MM.1S (cell line): Measurements from ENCODE around the gene NKRF.

ENCODE experiments used
- DNase-seq: peaks from one replicate; pipeline ENCODE4 v3.0.0-alpha.2; 2015
- H2AFZ ChIP-seq: fragments of 300-600 bp; sonication (generic); 2 replicates; pipeline ENCODE4 v1.6.0; 2016; ENCODE audit warnings: antibody characterized with exemption, low read length
- H3F3A ChIP-seq: fragments of 300-600 bp; sonication (generic); 2 replicates; pipeline ENCODE4 v1.6.1; 2016; ENCODE audit warnings: mild to moderate bottlenecking, antibody characterized with exemption, low read length, moderate library complexity, mixed read lengths; ENCODE audit not compliant: insufficient read depth
- H3K27ac ChIP-seq: fragments of 300-600 bp; sonication (generic); 2 replicates; pipeline ENCODE4 v1.5.1; 2016; ENCODE audit warnings: mild to moderate bottlenecking, low read length
- H3K27me3 ChIP-seq: fragments of 300-600 bp; sonication (generic); replicated peaks from 2 replicates; pipeline ENCODE4 v1.6.0; 2016; ENCODE audit warnings: low read length; ENCODE audit not compliant: insufficient read depth
- H3K36me3 ChIP-seq: fragments of 300-600 bp; sonication (generic); replicated peaks from 2 replicates; pipeline ENCODE4 v1.6.1; 2016; ENCODE audit warnings: mild to moderate bottlenecking, low read length, mixed read lengths; ENCODE audit not compliant: insufficient read depth
- H3K4me1 ChIP-seq: fragments of 300-600 bp; sonication (generic); 2 replicates; pipeline ENCODE4 v1.6.1; 2016; ENCODE audit warnings: low read length, mixed read lengths
- H3K4me2 ChIP-seq: fragments of 300-600 bp; sonication (generic); 2 replicates; pipeline ENCODE4 v1.6.0; 2016; ENCODE audit warnings: low read depth, low read length
- H3K4me3 ChIP-seq: fragments of 300-600 bp; sonication (generic); 2 replicates; pipeline ENCODE4 v1.5.1; 2016; ENCODE audit warnings: low read length, mixed read lengths
- H3K79me2 ChIP-seq: fragments of 300-600 bp; sonication (generic); 2 replicates; pipeline ENCODE4 v1.6.1; 2016; ENCODE audit warnings: mixed run types, low read length, mixed read lengths
- H3K9ac ChIP-seq: fragments of 300-600 bp; sonication (generic); 2 replicates; pipeline ENCODE4 v1.6.1; 2016; ENCODE audit warnings: low read length, mixed read lengths
- H3K9me2 ChIP-seq: fragments of 300-600 bp; sonication (generic); replicated peaks from 2 replicates; pipeline ENCODE4 v1.6.1; 2016; ENCODE audit warnings: mild to moderate bottlenecking, low read length, mixed read lengths; ENCODE audit not compliant: insufficient read depth
- H3K9me3 ChIP-seq: fragments of 300-600 bp; sonication (generic); replicated peaks from 2 replicates; pipeline ENCODE4 v1.6.1; 2016; ENCODE audit warnings: mild to moderate bottlenecking, low read length, mixed read lengths; ENCODE audit not compliant: insufficient read depth
- H4K20me1 ChIP-seq: fragments of 300-600 bp; sonication (generic); 2 replicates; pipeline ENCODE4 v1.6.1; 2016; ENCODE audit warnings: mild to moderate bottlenecking, low read length, moderate library complexity, mixed read lengths; ENCODE audit not compliant: insufficient read depth
- EZH2 ChIP-seq: fragments of 300-600 bp; sonication (generic); optimal IDR thresholded peaks from 2 replicates; pipeline ENCODE3; 2017; ENCODE audit warnings: low read depth, mild to moderate bottlenecking, antibody characterized with exemption, low read length, mixed read lengths
- EZH2phosphoT487 ChIP-seq: fragments of 300-600 bp; sonication (generic); IDR thresholded peaks from 2 replicates; pipeline ENCODE4 v1.6.1; 2018; ENCODE audit warnings: antibody characterized with exemption, low read length
- TF ChIP-seq, protein P1 (sequence below): fragments of 300-600 bp; sonication (generic); IDR thresholded peaks from 2 replicates; pipeline ENCODE4 v1.5.1; 2016; ENCODE audit warnings: antibody characterized with exemption, low read length, mixed read lengths

NKRF gene

DNA sequence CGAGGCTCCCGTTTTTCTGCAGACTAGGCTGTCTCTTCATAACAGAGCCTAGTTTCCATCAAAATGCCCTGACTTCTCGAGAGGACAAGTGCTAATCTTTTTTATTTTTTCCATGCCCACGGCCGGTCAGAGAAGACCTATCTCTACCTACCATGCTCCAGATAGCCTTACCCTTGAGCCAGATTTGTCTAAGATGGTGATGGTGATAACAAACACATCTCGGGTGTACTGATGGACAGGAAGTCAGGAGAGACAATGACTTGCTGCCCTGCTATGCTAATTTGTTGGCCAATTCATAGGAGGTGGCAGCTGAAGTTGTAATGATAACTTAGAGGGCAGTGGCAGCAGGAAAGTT is 42.2 kb upstream of the NKRF start:
- no peak overlapping the region for H2AFZ ChIP-seq
- no peaks in the 10 kb centered on the region for H4K20me1 ChIP-seq
- H3K27ac ChIP-seq, result peak overlapping the region; percentile 86
- no peaks in the 10 kb centered on the region for H3K27me3 ChIP-seq
- H3K9me3 ChIP-seq, result no peaks in the 10 kb centered on the region
- TF ChIP-seq EZH2phosphoT487, result no peak
- TF ChIP-seq EZH2, result no peak
- TF ChIP-seq, protein P1, sequence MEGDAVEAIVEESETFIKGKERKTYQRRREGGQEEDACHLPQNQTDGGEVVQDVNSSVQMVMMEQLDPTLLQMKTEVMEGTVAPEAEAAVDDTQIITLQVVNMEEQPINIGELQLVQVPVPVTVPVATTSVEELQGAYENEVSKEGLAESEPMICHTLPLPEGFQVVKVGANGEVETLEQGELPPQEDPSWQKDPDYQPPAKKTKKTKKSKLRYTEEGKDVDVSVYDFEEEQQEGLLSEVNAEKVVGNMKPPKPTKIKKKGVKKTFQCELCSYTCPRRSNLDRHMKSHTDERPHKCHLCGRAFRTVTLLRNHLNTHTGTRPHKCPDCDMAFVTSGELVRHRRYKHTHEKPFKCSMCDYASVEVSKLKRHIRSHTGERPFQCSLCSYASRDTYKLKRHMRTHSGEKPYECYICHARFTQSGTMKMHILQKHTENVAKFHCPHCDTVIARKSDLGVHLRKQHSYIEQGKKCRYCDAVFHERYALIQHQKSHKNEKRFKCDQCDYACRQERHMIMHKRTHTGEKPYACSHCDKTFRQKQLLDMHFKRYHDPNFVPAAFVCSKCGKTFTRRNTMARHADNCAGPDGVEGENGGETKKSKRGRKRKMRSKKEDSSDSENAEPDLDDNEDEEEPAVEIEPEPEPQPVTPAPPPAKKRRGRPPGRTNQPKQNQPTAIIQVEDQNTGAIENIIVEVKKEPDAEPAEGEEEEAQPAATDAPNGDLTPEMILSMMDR, result no peak
- H3K4me1 ChIP-seq, result peaks cover 45% of the 10 kb centered on the region
- no peaks in the 10 kb centered on the region for H3K9me2 ChIP-seq
- peaks cover 7% of the 10 kb centered on the region; the same call in 1 of the 2 replicates for H3K36me3 ChIP-seq
- DNase-seq, result peak; percentile 21
- peaks cover 34% of the 10 kb centered on the region for H3F3A ChIP-seq
- H3K9ac ChIP-seq, result peak overlapping the region; percentile 20; the same call in 1 of the 2 replicates
- peak overlapping the region; percentile 33 for H3K4me2 ChIP-seq
- H3K79me2 ChIP-seq, result peaks cover 69% of the 10 kb centered on the region
- no peak overlapping the region for H3K4me3 ChIP-seq

- peak overlapping the region; percentile 20; the same call in 1 of the 2 replicates for H3K9ac ChIP-seq
- peak overlapping the region; percentile 86 for H3K27ac ChIP-seq
- no peaks in the 10 kb centered on the region for H3K9me2 ChIP-seq
- no peaks in the 10 kb centered on the region for H3K27me3 ChIP-seq
- TF ChIP-seq, protein P1, result no peak
- H3K36me3 ChIP-seq, result peaks cover 7% of the 10 kb centered on the region; the same call in 1 of the 2 replicates
- H2AFZ ChIP-seq, result no peak overlapping the region
- H3K4me1 ChIP-seq, result peaks cover 48% of the 10 kb centered on the region
- peak; percentile 90 for DNase-seq
- peaks cover 70% of the 10 kb centered on the region for H3K79me2 ChIP-seq
- no peaks in the 10 kb centered on the region for H4K20me1 ChIP-seq
- H3F3A ChIP-seq, result peaks cover 34% of the 10 kb centered on the region
- H3K4me3 ChIP-seq, result no peak overlapping the region
- no peaks in the 10 kb centered on the region for H3K9me3 ChIP-seq
- peak overlapping the region; percentile 33; the same call in 1 of the 2 replicates for H3K4me2 ChIP-seq
Observed at GRCh38 chrX:119647552-119648420, 41.6 kb upstream of the NKRF start.

DNA sequence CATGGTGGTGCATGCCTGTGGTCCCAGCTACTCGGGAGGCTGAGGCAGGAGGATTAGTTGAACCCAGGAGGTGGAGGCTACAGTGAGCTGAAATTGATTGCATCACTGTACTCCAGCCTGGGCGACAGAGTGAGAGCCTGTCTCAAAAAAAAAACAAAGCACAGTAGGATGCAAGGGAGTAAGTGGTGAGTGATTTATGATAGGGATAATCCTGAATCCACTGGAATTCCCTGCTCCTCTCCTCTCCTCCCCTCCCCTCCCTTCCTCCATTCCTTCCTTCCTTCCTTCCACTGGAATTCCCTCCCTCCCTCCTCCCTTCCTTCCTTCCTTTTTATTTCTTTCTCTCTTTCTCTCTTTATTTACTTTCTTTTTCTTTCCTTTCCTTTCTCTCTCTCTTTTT is 40.9 kb upstream of the NKRF start:
- H4K20me1 ChIP-seq, result no peaks in the 10 kb centered on the region
- H3K27ac ChIP-seq, result peak overlapping the region; percentile 86; the same call in 1 of the 2 replicates

More for the DNA sequence above, 40.9 kb upstream of the NKRF start:
- H3K36me3 ChIP-seq, result peaks cover 7% of the 10 kb centered on the region; the same call in 1 of the 2 replicates
- H3K79me2 ChIP-seq, result peaks cover 70% of the 10 kb centered on the region
- H2AFZ ChIP-seq, result no peak overlapping the region
- no peaks in the 10 kb centered on the region for H3K27me3 ChIP-seq
- H3K9ac ChIP-seq, result no peak overlapping the region
- H3F3A ChIP-seq, result peaks cover 34% of the 10 kb centered on the region
- no peak overlapping the region for H3K4me3 ChIP-seq
- DNase-seq, result no peak
- H3K9me3 ChIP-seq, result no peaks in the 10 kb centered on the region
- no peak for TF ChIP-seq EZH2
- TF ChIP-seq, protein P1, result no peak
- peaks cover 54% of the 10 kb centered on the region for H3K4me1 ChIP-seq
- H3K4me2 ChIP-seq, result no peak overlapping the region
- no peaks in the 10 kb centered on the region for H3K9me2 ChIP-seq
